Measurements from ENCODE around the gene PCSK4. TPM values are rescaled to one million over a fixed set of nuclear protein-coding genes. Genes with fewer than 3 reads are reported as not detected.

Gene PCSK4
- total RNA-seq, 1 donor: 1.4 TPM

- H3K27ac ChIP-seq (ENCODE audit: low read depth, low read length): no peak overlapping the region
- H3K4me1 ChIP-seq (ENCODE audit: insufficient read depth, low read length): no peaks in the 10 kb centered on the region
- TF ChIP-seq, protein P1, sequence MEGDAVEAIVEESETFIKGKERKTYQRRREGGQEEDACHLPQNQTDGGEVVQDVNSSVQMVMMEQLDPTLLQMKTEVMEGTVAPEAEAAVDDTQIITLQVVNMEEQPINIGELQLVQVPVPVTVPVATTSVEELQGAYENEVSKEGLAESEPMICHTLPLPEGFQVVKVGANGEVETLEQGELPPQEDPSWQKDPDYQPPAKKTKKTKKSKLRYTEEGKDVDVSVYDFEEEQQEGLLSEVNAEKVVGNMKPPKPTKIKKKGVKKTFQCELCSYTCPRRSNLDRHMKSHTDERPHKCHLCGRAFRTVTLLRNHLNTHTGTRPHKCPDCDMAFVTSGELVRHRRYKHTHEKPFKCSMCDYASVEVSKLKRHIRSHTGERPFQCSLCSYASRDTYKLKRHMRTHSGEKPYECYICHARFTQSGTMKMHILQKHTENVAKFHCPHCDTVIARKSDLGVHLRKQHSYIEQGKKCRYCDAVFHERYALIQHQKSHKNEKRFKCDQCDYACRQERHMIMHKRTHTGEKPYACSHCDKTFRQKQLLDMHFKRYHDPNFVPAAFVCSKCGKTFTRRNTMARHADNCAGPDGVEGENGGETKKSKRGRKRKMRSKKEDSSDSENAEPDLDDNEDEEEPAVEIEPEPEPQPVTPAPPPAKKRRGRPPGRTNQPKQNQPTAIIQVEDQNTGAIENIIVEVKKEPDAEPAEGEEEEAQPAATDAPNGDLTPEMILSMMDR (IDR thresholded peaks at IDR 0.05; ENCODE audit: extremely low read depth, low read depth, low read length): no peak
- no peak overlapping the region for H3K4me2 ChIP-seq (ENCODE audit: insufficient read depth, low read length)
- peaks cover 67% of the 10 kb centered on the region for H3K27me3 ChIP-seq (ENCODE audit: insufficient read depth, low read length)
- peaks cover 59% of the 10 kb centered on the region for H4K20me1 ChIP-seq (ENCODE audit: insufficient read depth, low read length)
- no peaks in the 10 kb centered on the region for H3K36me3 ChIP-seq (ENCODE audit: insufficient read depth, low read length)
- no peaks in the 10 kb centered on the region for H3K79me2 ChIP-seq (ENCODE audit: insufficient read depth, low read length)
- H3K4me3 ChIP-seq (ENCODE audit: insufficient read depth, low read length): no peak overlapping the region
- peak; percentile 94 for DNase-seq (ENCODE audit: insufficient read length, low spot score, missing footprints)
- H2AFZ ChIP-seq (ENCODE audit: low read length): no peak overlapping the region
- no peaks in the 10 kb centered on the region for H3K9me3 ChIP-seq (ENCODE audit: low read depth, low read length)
Measured at GRCh38 chr19:1468274-1468820, 21.8 kb downstream of the PCSK4 start.

DNA sequence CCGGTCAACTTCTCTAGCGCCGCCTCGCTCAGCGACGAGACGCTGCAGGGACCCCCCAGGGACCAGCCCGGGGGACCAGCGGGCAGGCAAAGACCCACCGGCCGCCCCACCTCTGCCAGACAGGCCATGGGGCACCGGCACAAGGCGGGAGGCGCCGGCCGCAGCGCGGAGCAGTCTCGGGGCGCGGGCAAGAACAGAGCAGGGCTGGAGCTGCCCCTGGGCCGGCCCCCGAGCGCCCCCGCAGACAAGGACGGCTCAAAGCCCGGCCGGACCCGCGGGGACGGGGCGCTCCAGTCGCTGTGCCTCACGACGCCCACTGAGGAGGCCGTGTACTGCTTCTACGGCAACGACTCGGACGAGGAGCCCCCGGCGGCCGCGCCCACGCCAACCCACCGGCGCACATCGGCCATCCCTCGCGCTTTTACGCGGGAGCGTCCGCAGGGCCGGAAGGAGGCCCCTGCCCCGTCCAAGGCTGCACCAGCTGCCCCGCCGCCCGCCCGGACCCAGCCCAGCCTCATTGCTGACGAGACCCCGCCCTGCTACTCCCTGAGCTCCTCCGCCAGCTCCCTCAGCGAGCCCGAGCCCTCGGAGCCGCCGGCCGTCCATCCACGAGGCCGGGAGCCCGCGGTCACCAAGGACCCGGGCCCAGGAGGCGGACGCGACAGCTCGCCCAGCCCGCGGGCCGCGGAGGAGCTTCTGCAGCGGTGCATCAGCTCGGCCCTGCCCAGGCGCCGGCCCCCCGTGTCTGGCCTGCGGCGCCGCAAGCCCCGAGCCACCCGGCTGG, 22.5 kb downstream of the PCSK4 start:
- DNase-seq (ENCODE audit: insufficient read length, low spot score, missing footprints): no peak
- no peaks in the 10 kb centered on the region for H3K9me3 ChIP-seq (ENCODE audit: low read depth, low read length)
- TF ChIP-seq, protein P1 (IDR thresholded peaks at IDR 0.05; ENCODE audit: extremely low read depth, low read depth, low read length): no peak
- no peak overlapping the region for H3K4me3 ChIP-seq (ENCODE audit: insufficient read depth, low read length)
- no peaks in the 10 kb centered on the region for H3K36me3 ChIP-seq (ENCODE audit: insufficient read depth, low read length)
- H2AFZ ChIP-seq (ENCODE audit: low read length): no peak overlapping the region
- no peaks in the 10 kb centered on the region for H3K79me2 ChIP-seq (ENCODE audit: insufficient read depth, low read length)
- no peak overlapping the region for H3K27ac ChIP-seq (ENCODE audit: low read depth, low read length)
- H3K27me3 ChIP-seq (ENCODE audit: insufficient read depth, low read length): peaks cover 61% of the 10 kb centered on the region
- no peak overlapping the region for H3K4me2 ChIP-seq (ENCODE audit: insufficient read depth, low read length)
- H3K4me1 ChIP-seq (ENCODE audit: insufficient read depth, low read length): no peaks in the 10 kb centered on the region
- peaks cover 52% of the 10 kb centered on the region for H4K20me1 ChIP-seq (ENCODE audit: insufficient read depth, low read length)

DNA sequence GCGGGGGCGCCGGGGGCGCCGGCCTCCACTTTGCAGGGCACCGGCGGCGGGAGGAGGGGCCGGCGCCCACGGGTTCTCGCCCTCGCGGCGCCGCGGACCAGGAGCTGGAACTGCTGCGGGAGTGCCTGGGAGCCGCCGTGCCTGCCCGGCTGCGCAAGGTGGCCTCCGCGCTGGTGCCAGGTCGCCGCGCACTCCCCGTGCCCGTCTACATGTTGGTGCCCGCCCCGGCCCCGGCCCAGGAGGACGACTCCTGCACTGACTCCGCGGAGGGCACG, 23.0 kb downstream of the PCSK4 start:
- Histone ChIP-seq H3K79me2 (ENCODE audit: insufficient read depth, low read length) (no peaks in the 10 kb centered on the region), H3K27me3 (ENCODE audit: insufficient read depth, low read length) (peaks cover 55% of the 10 kb centered on the region), H3K4me1 (ENCODE audit: insufficient read depth, low read length) (no peaks in the 10 kb centered on the region), H4K20me1 (ENCODE audit: insufficient read depth, low read length) (peaks cover 47% of the 10 kb centered on the region), H3K36me3 (ENCODE audit: insufficient read depth, low read length) (no peaks in the 10 kb centered on the region), H3K4me2 (ENCODE audit: insufficient read depth, low read length) (no peak overlapping the region), H3K27ac (ENCODE audit: low read depth, low read length) (no peak overlapping the region), H2AFZ (ENCODE audit: low read length) (no peak overlapping the region), H3K4me3 (ENCODE audit: insufficient read depth, low read length) (no peak overlapping the region), H3K9me3 (ENCODE audit: low read depth, low read length) (no peaks in the 10 kb centered on the region)
- DNase-seq (ENCODE audit: insufficient read length, low spot score, missing footprints): no peak
- TF ChIP-seq, protein P1 (IDR thresholded peaks at IDR 0.05; ENCODE audit: extremely low read depth, low read depth, low read length): no peak

GRCh38 chr19:1466461-1467214, 23.5 kb downstream of the PCSK4 start:
- Histone ChIP-seq H3K9me3 (ENCODE audit: low read depth, low read length) (no peaks in the 10 kb centered on the region), H4K20me1 (ENCODE audit: insufficient read depth, low read length) (peaks cover 44% of the 10 kb centered on the region), H3K27ac (ENCODE audit: low read depth, low read length) (no peak overlapping the region), H3K4me2 (ENCODE audit: insufficient read depth, low read length) (no peak overlapping the region), H3K4me1 (ENCODE audit: insufficient read depth, low read length) (no peaks in the 10 kb centered on the region), H2AFZ (ENCODE audit: low read length) (no peak overlapping the region), H3K4me3 (ENCODE audit: insufficient read depth, low read length) (no peak overlapping the region), H3K36me3 (ENCODE audit: insufficient read depth, low read length) (no peaks in the 10 kb centered on the region), H3K79me2 (ENCODE audit: insufficient read depth, low read length) (no peaks in the 10 kb centered on the region), H3K27me3 (ENCODE audit: insufficient read depth, low read length) (peaks cover 50% of the 10 kb centered on the region)
- no peak for DNase-seq (ENCODE audit: insufficient read length, low spot score, missing footprints)
- TF ChIP-seq, protein P1 (IDR thresholded peaks at IDR 0.05; ENCODE audit: extremely low read depth, low read depth, low read length): no peak
